ENCODE results near the gene PPP1R37. TPM values are rescaled to one million over a fixed set of nuclear protein-coding genes. Genes with fewer than 3 reads are reported as not detected.

Gene PPP1R37
- total RNA-seq, 1 experiment from 2014 or later: 33.6 TPM

- no peak overlapping the region for H3T11ph ChIP-seq (ENCODE audit: low read length)
- no peak overlapping the region for H3K27ac ChIP-seq (ENCODE audit: insufficient read length, low read depth, low read length)
- no peak overlapping the region for H2BK15ac ChIP-seq (ENCODE audit: low read depth, low read length)
- H3K27me3 ChIP-seq (ENCODE audit: insufficient read depth, low read length): no peaks in the 10 kb centered on the region
- no peak overlapping the region for H4K8ac ChIP-seq (replicated peaks; ENCODE audit: insufficient read length, low read depth, low read length)
- no peak overlapping the region for H2BK12ac ChIP-seq (ENCODE audit: insufficient read length, low read depth, low read length)
- no peak overlapping the region for H3K18ac ChIP-seq (ENCODE audit: insufficient read length, low read depth, low read length)
- peaks cover 5% of the 10 kb centered on the region; the same call in 1 of the 2 replicates for H3K79me2 ChIP-seq (ENCODE audit: insufficient read depth, low read length)
- H2AFZ ChIP-seq (ENCODE audit: low read length): no peak overlapping the region
- H4K91ac ChIP-seq (ENCODE audit: insufficient read length, low read depth, low read length): no peak overlapping the region
- H3K4me2 ChIP-seq (ENCODE audit: insufficient read depth, insufficient read length, low read length): no peak overlapping the region
- no peak overlapping the region for H2AK5ac ChIP-seq (ENCODE audit: insufficient read length, low read length)
- Mint-ChIP-seq H3K4me3 (no peak overlapping the region; a peak in 1 of 5 replicates), H3K27me3 (ENCODE audit: low read depth) (no peaks in the 10 kb centered on the region), H3K27ac (peak overlapping the region in 2 of 3 experiments; percentile 43 to 85; a peak in 2 of 7 replicates), H3K4me1 (no peaks in the 10 kb centered on the region; a peak in 2 of 4 replicates), H3K9me3 (no peaks in the 10 kb centered on the region; a peak in 1 of 5 replicates), H3K36me3 (ENCODE audit: insufficient read depth in 1 of 3, low read depth in 3 of 3) (peaks cover 14 to 52% (median 46%) of the 10 kb centered on the region in 3 experiments; a peak in 6 of 7 replicates)
- H3K14ac ChIP-seq (ENCODE audit: insufficient read depth, low read length): no peak overlapping the region
- H3K9me3 ChIP-seq (ENCODE audit: control insufficient read depth, low read depth, low read length): no peaks in the 10 kb centered on the region
- no peaks in the 10 kb centered on the region for H3K79me1 ChIP-seq (ENCODE audit: insufficient read depth, low read depth, low read length, poor library complexity, severe bottlenecking)
- H3K56ac ChIP-seq (ENCODE audit: insufficient read length, low read depth, low read length): no peak overlapping the region
- H3K23ac ChIP-seq (ENCODE audit: insufficient read length, low read depth, low read length): no peak overlapping the region
- no peak overlapping the region for H2BK5ac ChIP-seq (ENCODE audit: insufficient read length, low read length)
- H2BK20ac ChIP-seq (ENCODE audit: low read depth, low read length, poor library complexity, severe bottlenecking): no peak overlapping the region
- no peak overlapping the region for H2BK120ac ChIP-seq (ENCODE audit: low read depth, low read length, poor library complexity, severe bottlenecking)
- no peaks in the 10 kb centered on the region for H4K20me1 ChIP-seq (ENCODE audit: control insufficient read depth, insufficient read depth, insufficient read length)
- no peaks in the 10 kb centered on the region for H3K23me2 ChIP-seq (ENCODE audit: insufficient read length, low read depth, low read length, poor library complexity, severe bottlenecking)
- no CpG with 5 or more reads among the region's 7 CpGs for WGBS (ENCODE audit: extremely low coverage, insufficient read length, low lambda C conversion rate)
- no peak for DNase-seq
- H3K4ac ChIP-seq (ENCODE audit: low read depth, low read length): no peak overlapping the region
- H4K5ac ChIP-seq (ENCODE audit: insufficient read length, low read depth, low read length): no peak overlapping the region
- H3K4me1 ChIP-seq (ENCODE audit: insufficient read depth, low read length): no peaks in the 10 kb centered on the region
- H3K9ac ChIP-seq (ENCODE audit: extremely low read depth, insufficient read length, low read length): no peak overlapping the region
- no peak for TF ChIP-seq CTCF (conservative IDR thresholded peaks at IDR 0.05)
Observed at GRCh38 chr19:45047188-45047797, 45.7 kb upstream of the PPP1R37 start.

Data from H9 (cell line).